Transverse colon (tissue), 4 donors: Measurements from ENCODE around the gene MDH1. TPM values are rescaled to one million over a fixed set of nuclear protein-coding genes. Genes with fewer than 3 reads are reported as not detected.

ENCODE experiments used
- DNase-seq: peaks from one replicate; pipeline ENCODE4 v3.0.0-alpha.2; 2019
- H3K27ac ChIP-seq, 4 donors: fragments of 200-600 bp; sonication (generic); 2 replicates each; pipeline ENCODE4 v1.5.1; 2016 to 2018; ENCODE audit warnings: inconsistent platforms in 4 of 4
- H3K27me3 ChIP-seq: fragments of 200-600 bp; sonication (generic); 2 replicates; pipeline ENCODE4 v1.5.1; 2017; ENCODE audit warnings: inconsistent platforms
- H3K36me3 ChIP-seq, 4 donors: fragments of 200-600 bp; sonication (generic); 2 replicates each; pipeline ENCODE4 v1.5.1; 2017 to 2019; ENCODE audit warnings: inconsistent platforms in 4 of 4
- H3K4me1 ChIP-seq, 4 donors: fragments of 200-600 bp; sonication (generic); 2 replicates each; pipeline ENCODE4 v1.5.1; 2017 to 2020; ENCODE audit warnings: inconsistent platforms in 4 of 4
- H3K4me3 ChIP-seq, 4 donors: fragments of 200-600 bp; sonication (generic); 1 replicate in 1 of 4; 2 replicates in 3 of 4; pipeline versions ENCODE4 v1.5.1 to v1.6.1; 2017 to 2019; ENCODE audit warnings: inconsistent platforms in 4 of 4
- H3K9me3 ChIP-seq, 2 donors: fragments of 200-600 bp; sonication (generic); 2 replicates each; pipeline ENCODE4 v1.5.1; 2017 to 2019; ENCODE audit warnings: inconsistent platforms in 2 of 2
- EP300 ChIP-seq: sonication (generic); formaldehyde crosslinking; IDR thresholded peaks from one replicate; pipeline ENCODE4 v1.6.1; 2017; ENCODE audit warnings: antibody characterized with exemption, low read depth
- POLR2A ChIP-seq: fragments of 450-650 bp; IDR thresholded peaks from one replicate; pipeline ENCODE4 v1.6.1; 2016; ENCODE audit warnings: antibody characterized with exemption, mild to moderate bottlenecking, moderate library complexity
- POLR2AphosphoS5 ChIP-seq, 3 donors: sonication (generic); formaldehyde crosslinking; IDR thresholded peaks; one replicate each; pipeline ENCODE4 v1.6.1; 2016; ENCODE audit warnings: antibody characterized with exemption in 3 of 3
- whole genome bisulfite sequencing, 2 donors: methylation state at CpG; one replicate each; pipeline ENCODE4 v1.1.5; 2018; ENCODE audit warnings: low coverage in 1 of 2; 5-methylcytosine and 5-hydroxymethylcytosine counted together
- in situ Hi-C, 4 donors: fragments of 200-750 bp; cut with MboI; loops; one replicate each; pipeline versions ENCODE4 v1.15.0 to v1.15.1; 2017; ENCODE audit warnings: low sequenced_read_pairs in 3 of 4, low pct_ligation_motif_present in 1 of 4, low pct_unique_long_range_greater_than_20kb in 1 of 4
- intact Hi-C: fragments of 100-400 bp; cut with DNase I; formaldehyde crosslinking; loops from one replicate; pipeline ENCODE4 v1.15.1; 2023; ENCODE audit warnings: low total_unique reads
- total RNA-seq, 4 donors: library from RNA; depleted of rRNA; stranded (reverse); fragments of >200 nt; gene quantifications; one replicate each; pipeline ENCODE4 v1.1.0, GENCODE V29; 2016
- TF ChIP-seq, protein P1 (sequence below), 5 experiments: fragments of 200-600 bp in 3 of 5; fragments of 450-650 bp in 2 of 5; sonication (generic) in 3 of 5; IDR thresholded peaks; 1 replicate in 2 of 5; 2 replicates in 3 of 5; pipeline ENCODE4 v1.5.1; 2016 to 2017; ENCODE audit warnings: antibody characterized with exemption in 5 of 5, inconsistent platforms in 3 of 5, mild to moderate bottlenecking in 2 of 5, moderate library complexity in 1 of 5

The MDH1 gene
- total RNA-seq, 4 donors from 2014 or later: 55.5 to 179 (median 141) TPM

DNA sequence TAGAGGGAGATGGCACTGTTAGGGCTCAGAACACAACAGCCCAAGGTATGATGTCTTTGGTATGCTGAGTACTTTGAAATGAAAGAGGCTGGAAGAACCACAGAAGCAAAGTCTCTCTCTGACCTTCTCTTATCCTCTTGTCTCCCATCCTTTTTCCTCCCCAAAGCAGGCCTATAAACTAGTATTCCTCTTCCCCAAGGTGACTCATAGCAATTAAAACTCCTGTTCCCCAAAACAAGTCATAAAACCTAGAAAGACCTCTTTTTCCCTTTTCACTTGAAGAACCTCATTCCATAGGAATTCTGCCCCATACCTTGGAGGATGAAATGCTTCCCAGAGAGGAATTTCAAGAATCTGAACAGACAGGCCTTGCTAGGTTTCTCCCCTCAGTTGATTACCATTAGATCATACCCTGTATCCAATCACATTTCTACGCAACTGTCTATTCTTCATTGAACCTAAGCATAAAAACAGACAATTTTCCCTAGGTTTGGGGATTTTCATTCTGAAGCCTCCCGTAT is 25.7 kb downstream of the MDH1 start:
- Histone ChIP-seq H3K27me3 (no peaks in the 10 kb centered on the region), H3K4me3 (no peak overlapping the region), H3K27ac (no peak overlapping the region), H3K36me3 (no peaks in the 10 kb centered on the region), H3K9me3 (no peaks in the 10 kb centered on the region), H3K4me1 (no peaks in the 10 kb centered on the region)
- intact Hi-C loops (no loop called here), in situ Hi-C loops (no loop called here)
- no peak for DNase-seq
- TF ChIP-seq, protein P1, sequence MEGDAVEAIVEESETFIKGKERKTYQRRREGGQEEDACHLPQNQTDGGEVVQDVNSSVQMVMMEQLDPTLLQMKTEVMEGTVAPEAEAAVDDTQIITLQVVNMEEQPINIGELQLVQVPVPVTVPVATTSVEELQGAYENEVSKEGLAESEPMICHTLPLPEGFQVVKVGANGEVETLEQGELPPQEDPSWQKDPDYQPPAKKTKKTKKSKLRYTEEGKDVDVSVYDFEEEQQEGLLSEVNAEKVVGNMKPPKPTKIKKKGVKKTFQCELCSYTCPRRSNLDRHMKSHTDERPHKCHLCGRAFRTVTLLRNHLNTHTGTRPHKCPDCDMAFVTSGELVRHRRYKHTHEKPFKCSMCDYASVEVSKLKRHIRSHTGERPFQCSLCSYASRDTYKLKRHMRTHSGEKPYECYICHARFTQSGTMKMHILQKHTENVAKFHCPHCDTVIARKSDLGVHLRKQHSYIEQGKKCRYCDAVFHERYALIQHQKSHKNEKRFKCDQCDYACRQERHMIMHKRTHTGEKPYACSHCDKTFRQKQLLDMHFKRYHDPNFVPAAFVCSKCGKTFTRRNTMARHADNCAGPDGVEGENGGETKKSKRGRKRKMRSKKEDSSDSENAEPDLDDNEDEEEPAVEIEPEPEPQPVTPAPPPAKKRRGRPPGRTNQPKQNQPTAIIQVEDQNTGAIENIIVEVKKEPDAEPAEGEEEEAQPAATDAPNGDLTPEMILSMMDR (IDR thresholded peaks at IDR 0.05): no peak
- TF ChIP-seq POLR2A (no peak), EP300 (no peak), POLR2AphosphoS5 (IDR thresholded peaks at IDR 0.05) (no peak)
- 83 to 91% methylated on average over 2 of the region's 2 CpGs for WGBS, 2 donors

- Histone ChIP-seq H3K36me3 (no peaks in the 10 kb centered on the region), H3K27ac (no peak overlapping the region), H3K9me3 (no peaks in the 10 kb centered on the region), H3K4me1 (no peaks in the 10 kb centered on the region), H3K4me3 (no peak overlapping the region), H3K27me3 (no peaks in the 10 kb centered on the region)
- 55 to 68% methylated on average over 4 to 9 of the region's 9 CpGs for WGBS, 2 donors
- no peak for DNase-seq
- TF ChIP-seq, protein P1 (IDR thresholded peaks at IDR 0.05): no peak
- TF ChIP-seq EP300: no peak
- TF ChIP-seq POLR2A: no peak
- no peak for TF ChIP-seq POLR2AphosphoS5 (IDR thresholded peaks at IDR 0.05)
- in situ Hi-C loops (no loop called here), intact Hi-C loops (no loop called here)
Measured at GRCh38 chr2:63614983-63615945, 26.5 kb downstream of the MDH1 start.

GRCh38 chr2:63617366-63617765 is 28.6 kb downstream of the MDH1 start:
- Histone ChIP-seq H3K4me3 (no peak overlapping the region), H3K27me3 (no peaks in the 10 kb centered on the region), H3K9me3 (no peaks in the 10 kb centered on the region), H3K4me1 (no peaks in the 10 kb centered on the region), H3K27ac (no peak overlapping the region), H3K36me3 (no peaks in the 10 kb centered on the region)
- 57 to 90% methylated on average over 1 of the region's 1 CpG for WGBS, 2 donors
- DNase-seq: no peak
- TF ChIP-seq POLR2AphosphoS5 (IDR thresholded peaks at IDR 0.05): no peak
- no peak for TF ChIP-seq POLR2A
- no peak for TF ChIP-seq EP300
- TF ChIP-seq, protein P1 (IDR thresholded peaks at IDR 0.05): no peak
- in situ Hi-C loops: no loop called here
- intact Hi-C loops: no loop called here

- Histone ChIP-seq H3K4me1 (no peaks in the 10 kb centered on the region), H3K4me3 (no peak overlapping the region), H3K36me3 (no peaks in the 10 kb centered on the region), H3K27ac (no peak overlapping the region), H3K9me3 (no peaks in the 10 kb centered on the region), H3K27me3 (no peaks in the 10 kb centered on the region)
- TF ChIP-seq POLR2A (no peak), EP300 (no peak), POLR2AphosphoS5 (IDR thresholded peaks at IDR 0.05) (no peak)
- TF ChIP-seq, protein P1 (IDR thresholded peaks at IDR 0.05): no peak
- 84 to 100% methylated on average over 2 of the region's 2 CpGs for WGBS, 2 donors
- no peak for DNase-seq
- intact Hi-C loops: no loop called here
- in situ Hi-C loops: no loop called here
Measured at GRCh38 chr2:63619328-63619727, 30.6 kb downstream of the MDH1 start.
